ENCODE data around the gene OR6B3. TPM values are rescaled to one million over a fixed set of nuclear protein-coding genes. Genes with fewer than 3 reads are reported as not detected.

OR6B3 gene
- total RNA-seq, 2 donors from 2014 or later: not detected

DNA sequence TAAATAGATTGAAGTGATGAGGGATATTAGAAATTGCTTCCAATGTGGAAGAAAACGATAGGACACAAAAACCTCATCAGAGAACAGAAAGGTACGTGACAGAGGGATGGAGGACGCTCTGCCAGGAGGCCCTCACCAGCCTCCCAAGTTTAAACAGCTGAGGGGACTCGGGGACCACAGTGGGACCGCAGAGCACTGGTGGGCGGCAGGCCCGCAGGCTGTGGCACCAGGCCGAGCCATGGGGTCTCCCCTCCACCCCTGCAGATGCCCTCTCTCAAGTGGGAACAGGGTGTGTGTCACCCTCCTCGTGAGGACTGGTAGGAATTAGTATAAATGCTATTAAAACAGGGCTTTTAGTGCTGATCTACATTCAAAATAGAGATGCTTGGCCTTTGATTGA, 39.0 kb downstream of the OR6B3 start:
- no peaks in the 10 kb centered on the region for H3K9me3 ChIP-seq
- no peaks in the 10 kb centered on the region for H3K27me3 ChIP-seq
- DNase-seq (no peak), ATAC-seq (no peak)
- intact Hi-C loops (cut with DNase I): no loop called here
- 93 to 96% methylated on average over 9 of the region's 9 CpGs for WGBS, 2 donors
- peaks cover 6 to 30% of the 10 kb centered on the region in 2 donors for H3K36me3 ChIP-seq (replicated peaks in 1 of 2; ENCODE audit: insufficient read depth in 1 of 2, low read depth in 2 of 2)
- no peaks in the 10 kb centered on the region for H3K4me1 ChIP-seq
- TF ChIP-seq, protein P1, sequence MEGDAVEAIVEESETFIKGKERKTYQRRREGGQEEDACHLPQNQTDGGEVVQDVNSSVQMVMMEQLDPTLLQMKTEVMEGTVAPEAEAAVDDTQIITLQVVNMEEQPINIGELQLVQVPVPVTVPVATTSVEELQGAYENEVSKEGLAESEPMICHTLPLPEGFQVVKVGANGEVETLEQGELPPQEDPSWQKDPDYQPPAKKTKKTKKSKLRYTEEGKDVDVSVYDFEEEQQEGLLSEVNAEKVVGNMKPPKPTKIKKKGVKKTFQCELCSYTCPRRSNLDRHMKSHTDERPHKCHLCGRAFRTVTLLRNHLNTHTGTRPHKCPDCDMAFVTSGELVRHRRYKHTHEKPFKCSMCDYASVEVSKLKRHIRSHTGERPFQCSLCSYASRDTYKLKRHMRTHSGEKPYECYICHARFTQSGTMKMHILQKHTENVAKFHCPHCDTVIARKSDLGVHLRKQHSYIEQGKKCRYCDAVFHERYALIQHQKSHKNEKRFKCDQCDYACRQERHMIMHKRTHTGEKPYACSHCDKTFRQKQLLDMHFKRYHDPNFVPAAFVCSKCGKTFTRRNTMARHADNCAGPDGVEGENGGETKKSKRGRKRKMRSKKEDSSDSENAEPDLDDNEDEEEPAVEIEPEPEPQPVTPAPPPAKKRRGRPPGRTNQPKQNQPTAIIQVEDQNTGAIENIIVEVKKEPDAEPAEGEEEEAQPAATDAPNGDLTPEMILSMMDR (IDR thresholded peaks at IDR 0.05): no peak
- TF ChIP-seq POLR2A (IDR thresholded peaks at IDR 0.05): no peak
- no peak overlapping the region for H3K27ac ChIP-seq
- H3K4me3 ChIP-seq: no peak overlapping the region

- Histone ChIP-seq H3K27ac (no peak overlapping the region), H3K4me1 (no peaks in the 10 kb centered on the region), H3K4me3 (no peak overlapping the region), H3K27me3 (no peaks in the 10 kb centered on the region), H3K9me3 (no peaks in the 10 kb centered on the region), H3K36me3 (replicated peaks in 1 of 2; ENCODE audit: insufficient read depth in 1 of 2, low read depth in 2 of 2) (peaks cover 5 to 31% of the 10 kb centered on the region in 2 donors)
- intact Hi-C loops (cut with DNase I): no loop called here
- WGBS, 2 donors: 83 to 93% methylated on average over 1 of the region's 1 CpG
- no peak for ATAC-seq
- TF ChIP-seq POLR2A (IDR thresholded peaks at IDR 0.05): no peak
- TF ChIP-seq, protein P1 (IDR thresholded peaks at IDR 0.05): no peak
- no peak for DNase-seq
These were observed 40.0 kb downstream of the OR6B3 start for GRCh38 chr2:240013343-240013742.

GRCh38 chr2:240002983-240003382, 50.3 kb downstream of the OR6B3 start:
- H3K27ac ChIP-seq: no peak overlapping the region
- intact Hi-C loops (cut with DNase I): no loop called here
- ATAC-seq (no peak), DNase-seq (no peak)
- no peak overlapping the region for H3K4me3 ChIP-seq
- WGBS, 2 donors: 69 to 75% methylated on average over 7 of the region's 7 CpGs
- TF ChIP-seq, protein P1 (IDR thresholded peaks at IDR 0.05): no peak
- TF ChIP-seq POLR2A (IDR thresholded peaks at IDR 0.05): no peak
- peaks cover 0 to 42% of the 10 kb centered on the region in 2 donors for H3K36me3 ChIP-seq (replicated peaks in 1 of 2; ENCODE audit: insufficient read depth in 1 of 2, low read depth in 2 of 2)
- no peaks in the 10 kb centered on the region for H3K4me1 ChIP-seq
- no peaks in the 10 kb centered on the region for H3K9me3 ChIP-seq
- no peaks in the 10 kb centered on the region for H3K27me3 ChIP-seq

DNA sequence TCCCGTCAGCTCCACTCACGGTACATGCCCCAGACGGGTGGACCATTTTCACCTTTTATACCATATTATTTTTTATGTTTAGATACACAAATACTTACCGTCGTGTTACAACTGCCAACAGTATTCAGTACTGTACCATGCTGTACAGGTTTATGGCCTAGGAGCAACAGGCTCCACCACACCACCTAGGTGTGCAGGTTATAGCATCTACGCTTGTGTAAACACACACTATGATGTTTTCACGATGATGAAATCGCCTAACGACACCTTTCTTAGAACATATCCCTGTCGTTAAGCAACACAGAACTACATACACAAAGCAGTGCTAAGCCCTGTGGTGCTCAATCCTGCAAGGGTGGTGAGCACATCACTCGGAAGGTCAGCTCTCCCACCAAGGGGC, 52.6 kb downstream of the OR6B3 start:
- DNase-seq: no peak
- H3K36me3 ChIP-seq (replicated peaks in 1 of 2; ENCODE audit: insufficient read depth in 1 of 2, low read depth in 2 of 2): peaks cover 0 to 34% of the 10 kb centered on the region in 2 donors
- 90 to 91% methylated on average over 11 of the region's 11 CpGs for WGBS, 2 donors

More for the DNA sequence above, 52.6 kb downstream of the OR6B3 start:
- Histone ChIP-seq H3K4me3 (no peak overlapping the region), H3K9me3 (no peaks in the 10 kb centered on the region), H3K27ac (no peak overlapping the region), H3K4me1 (no peaks in the 10 kb centered on the region), H3K27me3 (no peaks in the 10 kb centered on the region)
- intact Hi-C loops (cut with DNase I): no loop called here
- no peak for ATAC-seq
- TF ChIP-seq POLR2A (IDR thresholded peaks at IDR 0.05): no peak
- TF ChIP-seq, protein P1 (IDR thresholded peaks at IDR 0.05): no peak

All from body of pancreas (tissue), 4 donors.